HG03469 (cell line): ENCODE measurements around the gene NCAN.
"Not testable (repeated sequence)": the region's sequence is repeated elsewhere in the genome, so short reads cannot be mapped to it uniquely, and the experiment has no call there.

Experiments
- ATAC-seq: cut with Tn5 transposase; IDR thresholded peaks from one replicate; pipeline ENCODE4 v1.9.1; 2021; ENCODE audit warnings: mild to moderate bottlenecking, moderate library complexity, moderate number of reproducible peaks; ENCODE audit not compliant: unreplicated experiment

NCAN gene

GRCh38 chr19:19223636-19224035 lies 11.9 kb downstream of the NCAN start:
- no peak for ATAC-seq

- no peak for ATAC-seq
These were observed 12.5 kb downstream of the NCAN start for GRCh38 chr19:19224150-19224851.

- ATAC-seq = no peak
These were observed 13.2 kb downstream of the NCAN start for GRCh38 chr19:19224852-19225494.

- no peak for ATAC-seq
These were observed 14.4 kb downstream of the NCAN start for GRCh38 chr19:19226204-19226603.

GRCh38 chr19:19226663-19227062 lies 14.9 kb downstream of the NCAN start:
- ATAC-seq = no peak

- ATAC-seq = no peak
These were observed 15.5 kb downstream of the NCAN start for GRCh38 chr19:19227217-19227616.

GRCh38 chr19:19229701-19230100 lies 17.9 kb downstream of the NCAN start:
- ATAC-seq = no peak

GRCh38 chr19:19230999-19231398 lies 19.2 kb downstream of the NCAN start:
- ATAC-seq = no peak

GRCh38 chr19:19232261-19232721 lies 20.5 kb downstream of the NCAN start:
- ATAC-seq = no peak

- ATAC-seq = no peak
These were observed 22.6 kb downstream of the NCAN start for GRCh38 chr19:19234220-19234816.

GRCh38 chr19:19236173-19236572 lies 24.4 kb downstream of the NCAN start:
- no peak for ATAC-seq

GRCh38 chr19:19238126-19238894 lies 26.6 kb downstream of the NCAN start:
- no peak for ATAC-seq

GRCh38 chr19:19239675-19240074 lies 27.9 kb downstream of the NCAN start:
- ATAC-seq = no peak

- no peak for ATAC-seq
These were observed 28.7 kb downstream of the NCAN start for GRCh38 chr19:19240476-19240875.

- ATAC-seq = no peak
These were observed 38.5 kb downstream of the NCAN start for GRCh38 chr19:19250196-19250801.

GRCh38 chr19:19253409-19253808 lies 41.7 kb downstream of the NCAN start:
- not testable (repeated sequence) for ATAC-seq

- ATAC-seq = no peak
These were observed 44.6 kb downstream of the NCAN start for GRCh38 chr19:19256072-19256969.

GRCh38 chr19:19257137-19257536 lies 45.4 kb downstream of the NCAN start:
- ATAC-seq = no peak

- ATAC-seq = no peak
These were observed 46.3 kb downstream of the NCAN start for GRCh38 chr19:19257836-19258588.
